HUES48 (cell line): ENCODE data around the gene SLC5A9.

Experiments
- H3K27ac ChIP-seq: one replicate; pipeline ENCODE4 v1.7.0; 2013; ENCODE audit warnings: low read depth, low read length, inconsistent platforms
- H3K27me3 ChIP-seq: 2 replicates; pipeline ENCODE4 v1.6.1; 2013; ENCODE audit warnings: mild to moderate bottlenecking, low read length; ENCODE audit not compliant: control insufficient read depth, insufficient read depth
- H3K36me3 ChIP-seq: 2 replicates; pipeline ENCODE4 v1.6.1; 2013; ENCODE audit warnings: low read length; ENCODE audit not compliant: control insufficient read depth, insufficient read depth
- H3K4me1 ChIP-seq: 2 replicates; pipeline ENCODE4 v1.6.1; 2013; ENCODE audit warnings: mild to moderate bottlenecking, low read length; ENCODE audit not compliant: control insufficient read depth, insufficient read depth
- H3K4me3 ChIP-seq: 2 replicates; pipeline ENCODE4 v1.5.1; 2013; ENCODE audit warnings: mild to moderate bottlenecking, low read depth, low read length
- H3K9ac ChIP-seq: 2 replicates; pipeline ENCODE4 v1.6.1; 2013; ENCODE audit warnings: mild to moderate bottlenecking, low read depth, low read length, moderate library complexity
- H3K9me3 ChIP-seq: 2 replicates; pipeline ENCODE4 v1.6.1; 2013; ENCODE audit warnings: low read length; ENCODE audit not compliant: control insufficient read depth, insufficient read depth

Gene SLC5A9

DNA sequence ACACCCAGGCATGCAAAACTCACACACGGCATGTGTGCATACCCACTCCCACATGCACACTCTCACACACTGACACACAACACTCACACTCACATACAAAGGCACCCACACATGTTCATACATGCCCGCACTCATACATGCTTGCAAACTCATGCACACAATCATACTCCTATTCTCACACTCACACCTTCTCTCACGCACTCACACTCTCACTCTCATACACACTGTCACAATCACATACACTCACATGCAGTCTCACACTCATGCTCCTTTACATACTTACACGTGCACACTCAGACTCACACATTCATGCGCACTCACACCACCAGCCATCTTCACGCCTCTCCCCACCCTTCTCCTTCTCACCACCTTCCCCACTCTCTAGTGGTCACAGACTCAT, 3.1 kb downstream of the SLC5A9 start:
- no peak overlapping the region for H3K4me3 ChIP-seq
- no peak overlapping the region for H3K27ac ChIP-seq
- no peaks in the 10 kb centered on the region for H3K9me3 ChIP-seq
- H3K4me1 ChIP-seq: no peaks in the 10 kb centered on the region
- H3K9ac ChIP-seq: no peak overlapping the region
- no peaks in the 10 kb centered on the region for H3K27me3 ChIP-seq
- no peaks in the 10 kb centered on the region for H3K36me3 ChIP-seq

GRCh38 chr1:48227165-48228013, 4.9 kb downstream of the SLC5A9 start:
- no peak overlapping the region for H3K9ac ChIP-seq
- no peaks in the 10 kb centered on the region for H3K4me1 ChIP-seq
- no peaks in the 10 kb centered on the region for H3K9me3 ChIP-seq
- H3K4me3 ChIP-seq: no peak overlapping the region
- no peaks in the 10 kb centered on the region for H3K27me3 ChIP-seq
- no peaks in the 10 kb centered on the region for H3K36me3 ChIP-seq
- no peak overlapping the region for H3K27ac ChIP-seq

DNA sequence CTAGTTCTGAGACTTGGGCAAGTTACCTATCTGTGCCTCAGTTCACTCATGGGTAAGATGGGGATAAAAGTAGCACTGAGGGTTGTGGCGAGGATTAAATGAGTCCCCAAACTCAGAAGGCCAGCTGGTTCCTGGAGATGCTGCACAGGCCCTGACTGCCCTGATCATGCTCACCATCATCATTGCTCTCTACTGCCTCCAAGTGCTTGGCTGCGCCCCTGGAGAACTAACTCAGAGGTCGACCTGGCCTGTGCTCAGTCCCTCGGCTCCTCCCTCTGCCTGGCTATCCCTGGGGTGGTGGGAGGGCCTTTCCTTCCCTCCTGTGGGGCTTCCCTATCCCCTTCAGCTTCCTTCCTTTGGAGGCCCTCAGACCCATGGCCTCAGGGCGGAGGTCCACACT, 5.6 kb downstream of the SLC5A9 start:
- Histone ChIP-seq H3K4me1 (no peaks in the 10 kb centered on the region), H3K27ac (no peak overlapping the region), H3K9me3 (no peaks in the 10 kb centered on the region), H3K4me3 (no peak overlapping the region), H3K36me3 (no peaks in the 10 kb centered on the region), H3K27me3 (no peaks in the 10 kb centered on the region), H3K9ac (no peak overlapping the region)

DNA sequence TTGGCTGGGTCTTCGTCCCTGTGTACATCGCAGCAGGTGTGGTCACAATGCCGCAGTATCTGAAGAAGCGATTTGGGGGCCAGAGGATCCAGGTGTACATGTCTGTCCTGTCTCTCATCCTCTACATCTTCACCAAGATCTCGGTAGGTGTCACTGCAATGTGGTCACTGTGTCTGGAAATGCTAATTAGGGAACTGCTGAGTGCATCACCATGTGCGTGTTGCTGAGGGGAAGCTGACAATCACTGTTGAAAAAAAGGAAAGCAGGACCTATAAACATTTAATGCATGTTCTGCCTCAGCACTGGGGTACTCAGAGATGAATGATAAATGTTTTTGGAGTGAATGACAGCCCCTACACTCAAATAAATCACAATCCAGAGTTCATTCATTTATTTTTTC, 6.8 kb downstream of the SLC5A9 start:
- H3K27me3 ChIP-seq: no peaks in the 10 kb centered on the region
- no peaks in the 10 kb centered on the region for H3K4me1 ChIP-seq
- no peak overlapping the region for H3K27ac ChIP-seq
- no peak overlapping the region for H3K4me3 ChIP-seq
- no peaks in the 10 kb centered on the region for H3K36me3 ChIP-seq
- H3K9ac ChIP-seq: no peak overlapping the region
- H3K9me3 ChIP-seq: no peaks in the 10 kb centered on the region

GRCh38 chr1:48230236-48230635, 7.7 kb downstream of the SLC5A9 start:
- Histone ChIP-seq H3K9ac (no peak overlapping the region), H3K9me3 (no peaks in the 10 kb centered on the region)

GRCh38 chr1:48232722-48233121, 10.2 kb downstream of the SLC5A9 start:
- H3K27ac ChIP-seq: no peak overlapping the region
- no peaks in the 10 kb centered on the region for H3K9me3 ChIP-seq
- no peaks in the 10 kb centered on the region for H3K36me3 ChIP-seq
- no peak overlapping the region for H3K4me3 ChIP-seq
- no peak overlapping the region for H3K9ac ChIP-seq
- no peaks in the 10 kb centered on the region for H3K27me3 ChIP-seq
- H3K4me1 ChIP-seq: no peaks in the 10 kb centered on the region

More at GRCh38 chr1:48230236-48230635, 7.7 kb downstream of the SLC5A9 start:
- Histone ChIP-seq H3K27ac (no peak overlapping the region), H3K4me3 (no peak overlapping the region), H3K4me1 (no peaks in the 10 kb centered on the region), H3K27me3 (no peaks in the 10 kb centered on the region), H3K36me3 (no peaks in the 10 kb centered on the region)

DNA sequence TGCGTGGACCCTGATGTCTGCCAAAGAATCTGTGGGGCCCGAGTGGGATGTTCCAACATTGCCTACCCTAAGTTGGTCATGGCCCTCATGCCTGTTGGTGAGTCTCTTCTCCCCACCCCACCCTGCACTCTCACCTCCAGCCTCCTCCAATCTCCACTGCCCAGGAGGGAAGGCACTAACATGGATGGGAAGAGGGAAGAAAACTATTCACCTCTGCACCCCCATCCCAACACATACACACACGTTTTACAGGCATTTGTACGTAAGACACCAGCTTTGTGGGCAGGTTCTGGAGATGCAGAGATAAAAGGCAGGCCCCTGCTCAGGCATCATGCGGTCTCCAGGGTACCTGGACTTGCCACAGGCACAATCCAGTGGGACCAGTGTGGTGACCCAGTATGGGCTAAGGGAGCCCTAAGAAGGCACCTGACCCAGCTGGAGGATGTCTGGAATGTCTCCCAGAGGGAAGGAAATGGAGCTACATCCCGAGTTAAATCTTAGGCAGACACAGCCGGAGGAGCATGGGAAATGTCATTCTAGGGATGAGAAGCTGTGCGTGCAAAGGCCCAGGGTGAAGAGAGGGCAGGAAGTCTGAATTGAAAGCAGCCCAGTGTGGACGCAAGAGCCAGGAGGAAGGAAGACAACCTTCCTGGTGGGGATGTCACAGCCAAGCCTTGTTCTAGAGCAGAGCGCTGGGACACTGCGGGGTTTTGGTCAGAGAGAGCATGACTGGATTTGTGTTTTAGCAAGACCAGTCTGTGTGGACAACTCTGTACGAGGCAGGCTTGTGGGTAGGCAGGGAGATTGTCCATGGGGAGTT, 11.4 kb downstream of the SLC5A9 start:
- H3K36me3 ChIP-seq: no peaks in the 10 kb centered on the region
- no peak overlapping the region for H3K4me3 ChIP-seq
- no peak overlapping the region for H3K9ac ChIP-seq
- no peaks in the 10 kb centered on the region for H3K27me3 ChIP-seq
- no peak overlapping the region for H3K27ac ChIP-seq
- H3K9me3 ChIP-seq: no peaks in the 10 kb centered on the region
- H3K4me1 ChIP-seq: no peaks in the 10 kb centered on the region

GRCh38 chr1:48235652-48236051, 13.1 kb downstream of the SLC5A9 start:
- Histone ChIP-seq H3K4me1 (no peaks in the 10 kb centered on the region), H3K27me3 (no peaks in the 10 kb centered on the region), H3K27ac (no peak overlapping the region), H3K4me3 (no peak overlapping the region), H3K9me3 (no peaks in the 10 kb centered on the region), H3K9ac (no peak overlapping the region), H3K36me3 (no peaks in the 10 kb centered on the region)

DNA sequence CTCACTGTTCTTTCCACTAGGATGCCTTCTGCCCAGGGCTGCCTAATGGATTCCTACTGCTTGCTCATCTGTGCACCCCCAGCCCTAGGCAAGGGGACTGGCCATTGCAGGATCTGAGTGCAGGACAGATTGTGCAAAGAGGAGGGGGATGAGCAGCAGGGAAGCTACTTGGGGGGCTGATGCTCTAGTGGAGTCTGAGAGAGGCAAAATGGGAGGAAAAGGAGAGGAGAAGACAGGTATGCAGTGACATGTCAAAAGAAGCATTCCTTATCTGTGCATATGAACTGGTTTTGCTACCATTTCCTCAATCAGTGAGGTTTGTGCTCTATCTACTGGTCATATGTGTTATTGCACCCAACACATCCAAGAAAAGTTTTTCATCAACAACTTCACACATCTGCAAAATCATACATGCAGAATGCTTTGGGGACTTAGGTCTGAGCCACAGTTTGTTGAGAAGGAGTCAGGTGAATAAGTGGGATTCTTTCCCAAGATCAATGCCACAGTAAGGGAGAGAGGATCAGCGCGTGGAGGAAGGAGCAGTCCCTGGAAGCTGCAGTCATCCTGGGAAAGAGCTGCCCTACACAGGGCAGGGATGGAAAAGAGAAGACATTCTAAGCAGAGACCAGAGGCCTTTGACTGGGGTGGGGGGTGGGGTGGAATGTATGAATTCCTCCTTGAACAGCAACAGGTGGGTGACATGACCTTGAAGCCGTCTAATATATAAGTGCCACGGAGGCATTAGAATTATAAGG, 14.4 kb downstream of the SLC5A9 start:
- Histone ChIP-seq H3K27ac (no peak overlapping the region), H3K27me3 (no peaks in the 10 kb centered on the region), H3K9ac (no peak overlapping the region), H3K4me3 (no peak overlapping the region), H3K9me3 (no peaks in the 10 kb centered on the region), H3K36me3 (no peaks in the 10 kb centered on the region), H3K4me1 (no peaks in the 10 kb centered on the region)

- no peaks in the 10 kb centered on the region for H3K9me3 ChIP-seq
- H3K27ac ChIP-seq: no peak overlapping the region
- H3K9ac ChIP-seq: no peak overlapping the region
- H3K27me3 ChIP-seq: no peaks in the 10 kb centered on the region
- H3K36me3 ChIP-seq: no peaks in the 10 kb centered on the region
- H3K4me3 ChIP-seq: no peak overlapping the region
- H3K4me1 ChIP-seq: peaks cover 5% of the 10 kb centered on the region; the same call in 1 of the 2 replicates
These were observed 19.7 kb downstream of the SLC5A9 start for GRCh38 chr1:48242141-48242736.
